Measurements from ENCODE around the gene EMC9.

Gene EMC9

DNA sequence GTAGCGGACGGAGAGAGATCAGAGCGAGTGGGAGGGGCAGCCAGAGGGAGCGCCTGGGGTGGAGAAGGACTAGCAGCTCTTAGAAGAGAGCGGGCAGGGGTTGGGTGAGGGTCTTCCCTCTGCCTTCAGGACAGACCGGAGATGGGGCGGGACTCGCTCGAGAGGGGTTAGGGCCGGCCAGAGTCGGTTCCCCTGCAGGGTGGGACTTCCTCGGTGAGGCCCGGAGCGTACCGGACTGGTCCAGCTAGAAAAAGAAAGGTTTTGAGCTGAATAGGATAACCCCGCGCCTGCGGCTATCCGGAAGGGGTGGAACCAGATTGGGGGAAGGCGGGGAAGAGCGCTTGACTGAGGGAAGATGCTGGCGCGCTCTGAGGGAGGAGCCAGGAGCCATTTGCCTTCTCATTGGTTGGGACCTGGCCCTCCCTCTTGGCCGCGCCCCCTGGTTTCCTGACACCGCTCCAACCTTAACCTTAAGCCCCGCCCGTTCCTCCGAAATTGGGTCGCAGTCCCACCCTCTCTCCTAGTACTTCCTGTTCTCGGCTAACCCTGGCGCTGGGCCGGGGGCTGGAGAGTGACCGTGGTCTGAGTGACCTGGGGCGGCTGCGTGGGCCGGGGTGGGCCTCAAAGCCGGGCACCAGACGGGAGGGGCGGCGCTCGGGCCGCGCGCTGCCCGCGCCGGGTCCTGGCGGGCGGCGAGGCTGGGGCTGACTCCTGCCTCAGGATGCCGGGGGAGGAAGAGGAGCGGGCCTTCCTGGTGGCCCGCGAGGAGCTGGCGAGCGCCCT, 5.8 kb upstream of the EMC9 start, which contains the start of gene RNF31:
RNF31 (plus strand) TSS at position 521 of the 783 bp plus-strand sequence; CDS start at position 722, 201 bp downstream.
- no peak for DNase-seq

DNA sequence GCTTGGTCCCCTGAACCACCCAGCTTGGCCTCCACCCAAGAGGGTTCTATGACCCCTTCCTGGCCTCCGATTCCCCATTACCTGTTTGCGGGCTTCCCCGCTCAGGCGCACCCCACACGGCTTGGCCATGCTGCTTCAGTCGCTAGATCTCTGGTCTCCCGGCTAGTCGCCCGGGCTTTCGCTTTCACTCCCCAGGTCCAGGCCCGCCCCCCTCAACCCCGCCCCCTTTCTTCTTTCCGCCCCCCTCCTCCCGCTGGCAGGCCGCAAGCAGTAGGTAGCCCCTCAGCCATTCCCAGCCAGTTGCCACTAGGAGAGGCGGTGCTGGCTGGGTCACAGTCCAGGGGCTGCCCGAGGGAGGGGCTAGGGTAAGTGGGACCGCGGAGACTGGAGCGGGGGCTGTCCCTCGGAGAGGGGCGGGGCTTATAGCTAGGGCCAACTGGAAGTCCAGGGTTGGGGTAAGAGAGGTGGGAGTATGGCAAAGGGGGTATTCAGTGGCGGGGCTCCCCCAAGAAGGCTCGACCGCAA, 5.1 kb upstream of the EMC9 start, which contains the start of gene PSME2:
PSME2 (minus strand) TSS at position 158 of the 525 bp plus-strand sequence; CDS start at position 129, 29 bp downstream.
- no peak for DNase-seq

DNA sequence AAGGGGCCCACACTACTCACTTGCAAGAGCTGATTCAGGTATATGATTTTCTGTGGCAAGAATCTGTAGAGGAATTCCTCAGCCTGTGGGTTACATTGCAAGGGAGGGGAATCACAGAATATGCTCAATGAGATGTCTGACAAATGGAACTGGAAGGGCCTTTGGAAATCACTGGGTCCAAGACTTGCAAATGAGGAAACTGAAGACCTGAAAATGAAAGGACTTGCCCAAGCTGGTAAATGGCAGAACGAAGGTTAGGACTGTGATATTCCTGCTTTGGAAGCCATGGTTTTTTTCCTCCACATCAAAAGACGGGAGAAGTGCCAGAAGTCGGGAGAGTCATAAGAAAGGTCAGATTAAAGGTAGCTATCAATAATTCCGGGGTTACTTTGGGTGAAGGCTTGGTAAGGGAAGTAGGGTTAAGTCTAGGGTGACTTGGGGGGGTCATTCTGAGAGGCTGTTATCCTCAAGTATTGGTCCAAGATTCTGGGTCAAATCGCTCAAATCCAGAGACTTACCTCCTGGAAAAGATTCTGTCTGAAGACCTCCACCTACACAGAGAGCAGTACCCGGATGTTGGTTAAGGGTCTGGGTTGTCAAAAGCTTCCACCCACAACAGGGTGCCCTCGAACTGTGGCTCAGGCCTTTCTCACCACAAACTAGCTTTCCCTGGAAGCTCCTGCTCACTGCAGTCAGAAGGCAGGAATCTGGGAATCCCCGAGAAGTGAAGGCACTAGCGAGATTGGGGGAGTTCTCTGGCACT, 4.5 kb upstream of the EMC9 start:
- DNase-seq: no peak

DNA sequence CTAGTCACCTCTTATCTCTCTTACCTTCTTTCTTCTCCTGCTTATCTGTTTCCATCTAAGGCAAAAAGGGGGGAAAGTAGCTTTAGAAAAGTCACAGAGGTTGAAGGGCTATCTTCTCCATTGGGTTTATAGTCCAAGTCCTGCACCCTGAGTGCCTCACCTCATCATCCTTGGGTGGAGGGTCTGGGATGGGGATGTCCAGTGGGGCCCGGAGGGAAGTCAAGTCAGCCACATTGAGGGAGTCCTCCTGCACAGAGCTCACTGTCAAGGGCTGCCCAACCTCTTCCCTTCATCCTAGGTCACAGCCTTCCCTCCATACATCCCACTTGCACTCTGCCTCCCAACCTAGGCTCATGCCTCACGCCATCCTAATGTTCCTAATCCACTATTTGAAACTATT, 3.8 kb upstream of the EMC9 start:
- no peak for DNase-seq

DNA sequence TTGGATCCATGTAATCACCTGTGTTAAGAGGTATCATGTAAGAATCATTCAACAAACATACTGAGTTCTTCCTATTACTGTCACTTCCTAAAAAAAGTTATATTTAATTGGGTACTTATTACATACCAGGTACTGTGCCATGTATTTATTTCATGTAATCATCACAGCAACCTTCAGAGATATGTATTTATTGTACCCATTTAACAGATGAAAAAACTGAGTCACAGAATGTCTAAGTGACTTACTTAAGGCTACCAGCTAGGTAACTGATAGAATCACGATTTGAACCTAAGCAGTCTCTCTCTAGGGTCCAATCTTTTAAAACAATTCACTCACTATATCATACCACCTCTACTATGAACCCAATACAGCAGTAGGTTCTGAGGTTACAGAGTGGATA, 3.1 kb upstream of the EMC9 start:
- DNase-seq: no peak

DNA sequence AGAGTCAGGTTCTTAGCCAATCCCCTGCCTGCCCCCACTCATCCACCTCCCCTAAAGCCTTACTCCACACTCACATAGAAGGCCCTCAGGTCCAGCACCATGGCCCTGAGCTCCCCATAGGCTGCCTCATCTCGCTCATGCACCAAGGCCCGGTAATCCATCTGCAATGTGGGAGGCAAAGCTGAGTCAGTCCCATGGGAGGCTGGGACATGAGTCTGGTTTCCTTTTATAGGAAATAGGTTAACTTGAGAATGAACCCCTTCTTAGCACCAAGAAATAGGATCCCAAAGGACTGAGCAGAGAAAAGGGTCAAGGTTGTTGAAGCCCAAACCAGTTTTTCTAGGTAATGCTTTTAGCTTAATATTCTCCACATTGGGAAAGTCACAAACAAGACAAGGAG, 2.1 kb upstream of the EMC9 start:
- DNase-seq: no peak

DNA sequence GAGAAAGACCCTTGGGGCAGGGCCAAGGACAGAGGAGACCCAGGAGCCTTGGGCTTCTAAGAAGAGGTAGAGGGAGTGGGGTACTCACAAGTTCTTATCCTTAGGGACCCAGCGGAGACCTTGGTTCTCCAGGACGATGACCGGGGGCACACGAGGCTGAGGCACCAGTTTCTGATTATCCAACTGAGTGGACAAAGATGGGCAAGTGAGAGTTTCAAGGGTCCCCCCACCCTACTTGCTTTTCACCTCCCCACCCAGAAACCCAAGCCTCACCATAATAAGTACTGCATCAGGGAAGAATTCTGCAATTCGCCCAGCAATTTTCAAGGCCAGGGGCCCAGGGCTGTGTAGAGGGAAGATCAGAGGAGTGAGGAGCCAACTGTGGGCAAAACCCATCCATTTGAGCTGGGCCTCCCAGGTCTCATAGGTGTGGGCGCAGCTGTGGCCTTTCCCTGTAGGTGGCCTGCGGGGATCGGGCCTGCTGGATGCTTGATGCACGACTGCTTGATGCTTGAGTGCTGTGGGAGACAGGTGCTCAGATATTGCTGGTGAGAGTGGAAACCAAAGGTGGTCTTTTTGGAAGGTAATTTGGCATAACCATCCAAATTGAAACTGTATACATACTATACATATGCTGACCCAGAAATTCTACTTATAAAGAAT, 2.0 kb downstream of the EMC9 start:
- DNase-seq: no peak

DNA sequence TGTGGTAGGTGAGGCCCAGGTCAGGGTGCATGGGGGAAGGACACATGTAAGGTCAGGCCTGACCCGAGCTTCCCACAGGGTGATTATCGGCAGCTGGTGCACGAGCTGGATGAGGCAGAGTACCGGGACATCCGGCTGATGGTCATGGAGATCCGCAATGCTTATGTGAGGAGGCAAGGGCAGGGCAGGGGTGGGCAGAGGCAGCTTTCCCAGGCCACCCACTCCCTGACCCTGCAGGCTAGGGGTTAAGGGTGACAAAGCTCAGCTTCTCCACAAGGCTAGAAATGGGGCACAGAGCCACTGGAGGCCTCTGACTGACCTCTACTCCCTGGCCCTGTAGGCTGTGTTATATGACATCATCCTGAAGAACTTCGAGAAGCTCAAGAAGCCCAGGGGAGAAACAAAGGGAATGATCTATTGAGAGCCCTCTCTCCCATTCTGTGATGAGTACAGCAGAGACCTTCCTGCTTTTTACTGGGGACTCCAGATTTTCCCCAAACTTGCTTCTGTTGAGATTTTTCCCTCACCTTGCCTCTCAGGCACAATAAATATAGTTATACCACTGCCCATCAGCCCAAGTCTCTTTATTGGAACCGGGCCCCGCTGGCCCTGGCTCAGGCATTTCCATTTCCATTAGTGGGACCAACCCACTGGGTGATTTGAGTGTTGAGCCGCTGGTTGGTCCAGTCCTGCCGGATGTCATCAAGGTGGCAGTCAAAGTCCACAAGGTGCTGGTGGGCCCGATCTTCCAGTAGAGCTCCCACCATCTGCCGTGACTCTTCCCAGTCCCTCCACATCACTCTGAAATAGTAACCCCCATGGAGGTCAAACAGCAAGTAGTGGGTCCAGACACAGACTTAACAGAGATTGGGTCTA, 2.8 kb downstream of the EMC9 start:
- DNase-seq: no peak

DNA sequence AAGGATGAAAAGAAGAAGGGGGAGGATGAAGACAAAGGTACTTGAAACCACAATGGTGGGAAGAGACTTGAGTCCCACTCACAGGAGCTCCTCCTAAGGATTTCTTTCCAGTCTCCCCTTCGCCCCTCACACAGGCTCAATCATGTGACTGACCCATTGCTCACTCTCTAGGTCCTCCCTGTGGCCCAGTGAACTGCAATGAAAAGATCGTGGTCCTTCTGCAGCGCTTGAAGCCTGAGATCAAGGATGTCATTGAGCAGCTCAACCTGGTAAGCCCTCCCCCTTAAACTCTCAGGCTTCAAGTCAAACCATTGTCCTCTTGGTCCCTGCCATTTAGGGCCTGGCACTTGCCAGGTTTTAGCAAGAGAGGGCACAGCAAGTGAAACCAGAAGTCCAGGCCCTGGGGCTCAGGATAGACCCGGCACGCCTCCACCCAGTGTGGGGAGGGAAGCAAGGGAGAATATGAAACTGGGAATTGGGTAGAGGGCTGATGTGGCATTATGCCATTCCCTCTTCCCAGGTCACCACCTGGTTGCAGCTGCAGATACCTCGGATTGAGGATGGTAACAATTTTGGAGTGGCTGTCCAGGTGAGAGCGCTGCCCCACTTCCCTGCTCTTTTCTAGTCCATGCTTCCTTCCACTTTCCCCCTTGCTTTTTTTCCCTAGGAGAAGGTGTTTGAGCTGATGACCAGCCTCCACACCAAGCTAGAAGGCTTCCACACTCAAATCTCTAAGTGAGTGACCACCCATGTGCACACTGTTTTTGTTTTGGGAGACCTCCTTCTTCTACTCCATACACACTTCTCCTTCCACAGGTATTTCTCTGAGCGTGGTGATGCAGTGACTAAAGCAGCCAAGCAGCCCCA, 3.6 kb downstream of the EMC9 start:
- DNase-seq: no peak

DNA sequence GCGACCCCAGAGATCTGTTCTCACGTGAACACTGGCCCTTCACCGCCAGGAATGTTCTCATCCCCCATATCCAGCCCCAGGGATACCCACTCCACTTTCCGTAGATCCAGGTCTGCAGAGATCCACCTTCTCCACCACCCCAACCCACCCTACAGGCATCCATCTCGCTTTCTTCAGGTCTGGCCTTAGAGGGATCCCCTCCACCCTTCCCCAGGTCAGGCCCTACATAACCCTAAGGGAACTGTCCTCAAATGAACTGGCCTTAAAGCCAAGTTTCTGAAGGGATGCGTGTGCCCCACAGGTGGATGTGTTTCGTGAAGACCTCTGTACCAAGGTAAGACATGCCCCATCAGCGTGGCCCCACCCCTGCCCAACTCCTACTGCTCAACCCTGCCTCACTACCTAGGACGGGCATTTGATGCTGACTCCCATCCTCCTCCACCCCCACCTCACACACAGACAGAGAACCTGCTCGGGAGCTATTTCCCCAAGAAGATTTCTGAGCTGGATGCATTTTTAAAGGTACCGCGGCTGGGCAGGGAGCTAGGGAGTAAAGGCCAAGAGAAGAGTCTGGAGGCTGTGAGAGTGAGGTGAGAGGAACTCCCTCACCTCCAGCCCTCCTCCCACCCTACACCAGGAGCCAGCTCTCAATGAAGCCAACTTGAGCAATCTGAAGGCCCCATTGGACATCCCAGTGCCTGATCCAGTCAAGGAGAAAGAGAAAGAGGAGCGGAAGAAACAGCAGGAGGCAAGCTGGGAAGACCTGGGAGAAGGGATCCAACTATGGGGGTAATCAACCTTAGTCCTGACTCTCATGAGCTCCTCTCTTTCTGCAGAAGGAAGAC, 4.5 kb downstream of the EMC9 start:
- DNase-seq: no peak

DNA sequence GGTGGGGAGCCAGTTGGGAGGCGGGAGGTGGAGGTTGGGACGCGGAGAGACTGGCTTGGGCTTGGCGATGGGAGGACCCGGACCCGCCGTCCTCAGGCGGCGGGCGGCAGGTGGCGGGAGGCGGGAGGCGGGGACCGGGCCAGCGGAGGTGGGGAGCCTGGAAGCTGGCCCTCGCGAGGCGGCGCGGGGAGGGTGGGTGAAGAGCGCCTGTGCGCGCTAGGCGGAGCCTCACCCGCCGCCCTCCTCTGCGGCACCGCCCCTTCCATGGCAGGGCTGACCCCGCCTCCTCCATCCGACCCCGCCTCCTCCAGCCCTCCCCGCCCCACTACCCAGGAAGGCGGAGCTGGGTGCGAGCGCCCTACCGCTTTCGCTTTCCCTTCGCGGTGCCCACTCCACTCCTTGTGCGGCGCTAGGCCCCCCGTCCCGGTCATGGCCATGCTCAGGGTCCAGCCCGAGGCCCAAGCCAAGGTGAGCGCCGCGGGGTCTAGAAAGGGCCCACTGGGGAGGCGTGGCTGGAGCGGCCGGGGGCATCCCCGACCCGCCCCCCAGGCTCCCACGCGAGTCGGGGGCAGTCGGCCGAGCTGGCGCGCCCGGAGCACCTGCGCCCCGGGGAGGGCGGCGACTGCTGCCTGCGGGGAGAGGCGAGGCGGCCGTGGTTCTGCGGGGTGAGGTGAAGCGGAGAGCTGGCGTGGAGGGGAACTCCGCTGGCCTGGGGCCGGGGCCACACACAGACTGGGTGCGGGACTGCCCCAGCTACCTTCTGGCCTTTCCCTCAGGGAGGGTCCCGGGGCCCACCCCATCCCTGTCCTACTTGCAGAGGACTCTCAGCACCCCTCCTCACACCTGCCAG, 5.3 kb downstream of the EMC9 start, which contains the start of gene PSME1:
PSME1 (plus strand) TSS at position 361 of the 850 bp plus-strand sequence; CDS start at position 430, 69 bp downstream.
- DNase-seq: no peak

DNA sequence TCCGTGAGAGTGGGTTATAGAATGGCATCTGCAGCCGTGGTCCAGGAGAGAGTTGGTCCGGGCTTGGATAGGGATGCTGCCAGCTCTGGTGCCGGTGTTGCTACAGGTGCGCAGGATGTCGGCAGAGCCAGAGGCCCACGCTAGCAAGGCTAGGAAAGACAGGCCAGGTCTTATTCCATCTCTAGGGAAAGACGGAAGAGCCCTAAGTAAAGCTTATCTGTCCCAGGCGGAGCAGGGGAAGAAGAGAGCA, 5.9 kb downstream of the EMC9 start:
- DNase-seq: no peak

DNA sequence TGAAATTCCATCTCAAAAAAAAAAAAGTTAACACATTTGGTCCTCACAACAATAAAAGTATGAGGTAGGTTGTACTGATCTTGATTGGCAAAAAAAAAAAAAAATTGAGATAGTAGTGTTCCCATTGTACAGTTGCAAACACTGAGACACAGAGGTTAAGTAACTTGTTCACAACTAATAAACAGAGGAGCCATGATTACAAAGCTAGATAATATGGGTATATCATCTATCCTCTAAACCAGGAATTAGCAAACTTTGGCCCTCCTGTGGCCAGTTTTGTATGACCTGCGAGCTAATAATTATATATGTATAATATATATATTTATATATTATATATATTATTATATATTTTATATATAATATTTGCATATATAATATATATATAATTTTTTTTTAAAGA, 7.7 kb downstream of the EMC9 start:
- DNase-seq: no peak

DNA sequence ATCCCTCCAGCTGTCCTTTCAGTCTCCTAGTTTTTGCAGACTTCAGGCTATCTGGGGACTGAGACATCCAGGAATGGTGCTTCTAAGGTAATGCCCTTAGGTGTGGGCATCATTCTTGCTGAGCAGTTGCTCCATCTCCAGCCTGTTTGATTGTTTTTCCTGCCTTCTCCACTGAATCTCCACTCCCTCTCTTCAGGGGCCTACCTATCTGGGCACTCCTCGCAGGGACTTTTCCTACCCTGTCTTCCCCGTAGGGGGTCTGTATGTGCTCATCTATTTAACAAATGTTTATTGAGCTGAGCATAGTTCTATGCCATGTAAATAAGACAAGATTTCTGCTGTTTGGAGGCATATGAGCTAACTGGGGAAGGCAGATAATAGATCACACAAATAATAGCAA, 8.4 kb downstream of the EMC9 start:
- no peak for DNase-seq

DNA sequence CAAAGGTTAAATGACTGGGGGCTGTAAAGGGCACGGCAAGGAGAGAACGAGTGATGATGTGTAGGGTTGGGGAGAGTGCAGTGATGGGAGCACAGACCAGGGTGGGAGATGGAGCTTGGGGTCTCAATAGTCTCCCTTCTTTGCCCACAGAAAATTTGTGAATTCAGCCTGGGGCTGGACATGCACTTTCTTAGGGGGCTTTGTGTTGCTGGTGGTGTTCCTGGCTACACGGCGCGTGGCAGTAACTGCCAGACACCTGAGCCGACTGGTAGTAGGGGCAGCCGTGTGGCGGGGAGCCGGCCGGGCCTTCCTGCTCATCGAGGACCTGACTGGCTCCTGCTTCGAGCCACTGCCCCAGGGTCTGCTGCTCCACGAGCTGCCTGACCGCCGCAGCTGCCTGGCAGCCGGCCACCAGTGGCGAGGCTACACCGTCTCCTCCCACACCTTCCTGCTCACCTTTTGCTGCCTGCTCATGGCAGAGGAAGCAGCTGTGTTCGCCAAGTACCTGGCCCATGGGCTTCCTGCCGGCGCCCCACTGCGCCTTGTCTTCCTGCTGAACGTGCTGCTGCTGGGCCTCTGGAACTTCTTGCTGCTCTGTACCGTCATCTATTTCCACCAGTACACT, 9.2 kb downstream of the EMC9 start:
- DNase-seq: no peak

DNA sequence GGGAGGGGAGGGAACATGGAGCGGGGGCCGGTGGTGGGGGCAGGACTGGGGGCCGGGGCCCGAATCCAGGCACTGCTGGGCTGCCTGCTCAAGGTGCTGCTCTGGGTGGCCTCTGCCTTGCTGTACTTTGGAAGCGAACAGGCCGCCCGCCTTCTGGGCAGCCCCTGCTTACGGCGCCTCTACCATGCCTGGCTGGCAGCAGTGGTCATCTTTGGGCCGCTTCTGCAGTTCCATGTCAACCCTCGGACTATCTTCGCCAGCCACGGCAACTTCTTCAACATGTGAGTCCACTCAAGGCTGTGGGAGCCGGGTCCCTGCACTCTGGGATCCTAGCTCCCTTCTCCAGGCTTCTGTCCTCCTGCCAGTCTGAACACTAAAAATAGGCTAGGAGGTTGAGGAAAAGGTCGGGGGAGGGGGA, 9.8 kb downstream of the EMC9 start:
- no peak for DNase-seq

DNA sequence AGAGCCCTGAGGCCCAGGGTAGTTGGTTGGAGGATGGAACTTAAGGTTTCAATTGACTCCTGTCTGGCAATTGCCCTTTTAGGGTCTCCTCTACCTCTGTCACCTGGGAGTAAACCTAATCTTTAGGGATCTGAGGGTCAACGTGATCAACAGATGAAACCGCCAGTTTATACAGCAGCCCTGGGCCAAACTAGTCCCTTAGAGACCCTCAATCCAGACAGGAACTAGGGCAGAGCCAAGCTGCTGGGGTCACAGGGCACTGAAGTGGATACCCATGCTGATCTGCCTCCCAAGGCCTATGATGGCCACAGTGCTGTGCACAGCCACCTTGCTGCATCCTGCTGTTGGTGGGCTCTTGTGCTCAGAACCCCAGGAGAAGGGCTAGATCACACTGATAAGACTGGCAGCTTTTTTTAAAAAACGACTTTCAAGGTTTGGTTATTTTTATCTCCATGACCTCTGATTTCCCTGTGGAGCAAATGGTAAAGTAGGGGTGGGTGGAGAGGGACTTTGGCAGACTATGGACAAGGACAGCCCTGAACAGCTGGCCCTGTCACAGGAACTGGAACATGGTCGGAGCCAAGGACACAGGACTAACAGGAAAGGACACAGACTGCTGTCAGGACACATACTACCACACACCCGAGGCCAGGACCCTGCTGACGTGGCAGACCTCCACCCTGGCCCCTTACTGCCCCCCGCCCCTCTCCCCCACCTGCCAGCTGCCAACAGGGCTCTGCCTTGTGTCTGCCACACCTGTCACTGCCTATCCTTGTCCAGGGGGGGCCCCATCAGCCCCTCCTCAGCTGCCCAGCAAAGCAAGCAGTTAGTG, 10.5 kb downstream of the EMC9 start:
- no peak for DNase-seq

DNA sequence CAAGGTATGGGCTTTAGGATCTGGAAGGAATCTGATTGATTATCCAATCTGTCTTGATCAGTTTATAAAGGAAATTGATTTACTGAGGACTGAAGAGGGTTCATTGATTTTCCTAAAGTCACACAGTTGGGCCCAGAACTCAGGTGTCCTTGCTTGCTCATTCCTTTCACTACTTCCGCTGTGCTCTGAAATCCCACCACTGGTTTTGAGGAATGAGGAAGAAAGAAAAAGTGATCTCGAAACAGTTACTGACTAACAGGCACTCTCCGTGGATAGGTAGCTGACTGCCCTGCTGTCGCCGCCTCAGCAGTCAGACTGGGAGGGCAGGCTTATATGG, 11.0 kb downstream of the EMC9 start, which contains the start of gene FITM1:
FITM1 (plus strand) TSS at position 280 of the 337 bp plus-strand sequence. CDS start 905 bp downstream, outside the sequence.
- DNase-seq: no peak

All from cortex of kidney (tissue), 1 donor.